ENCODE data around the gene DDAH1.

Gene DDAH1

GRCh38 chr1:85440612-85441011, 24.3 kb downstream of the DDAH1 start:
- DNase-seq (ENCODE audit: low read depth): no peak

- DNase-seq (ENCODE audit: low read depth): no peak
Observed at GRCh38 chr1:85438353-85438752, 26.6 kb downstream of the DDAH1 start.

GRCh38 chr1:85437139-85437538, 27.8 kb downstream of the DDAH1 start:
- DNase-seq (ENCODE audit: low read depth): no peak

GRCh38 chr1:85433096-85433495, 31.9 kb downstream of the DDAH1 start:
- DNase-seq (ENCODE audit: low read depth): no peak

- no peak for DNase-seq (ENCODE audit: low read depth)
Observed at GRCh38 chr1:85428471-85429089, 36.4 kb downstream of the DDAH1 start.

GRCh38 chr1:85427849-85428248, 37.1 kb downstream of the DDAH1 start:
- no peak for DNase-seq (ENCODE audit: low read depth)

GRCh38 chr1:85427331-85427730, 37.6 kb downstream of the DDAH1 start:
- no peak for DNase-seq (ENCODE audit: low read depth)

GRCh38 chr1:85421179-85421578, 43.8 kb downstream of the DDAH1 start:
- DNase-seq (ENCODE audit: low read depth): no peak

- no peak for DNase-seq (ENCODE audit: low read depth)
Observed at GRCh38 chr1:85420199-85420598, 44.8 kb downstream of the DDAH1 start.

GRCh38 chr1:85417876-85418275, 47.1 kb downstream of the DDAH1 start:
- no peak for DNase-seq (ENCODE audit: low read depth)

- no peak for DNase-seq (ENCODE audit: low read depth)
Observed at GRCh38 chr1:85417017-85417416, 47.9 kb downstream of the DDAH1 start.

GRCh38 chr1:85413169-85413568, 51.8 kb downstream of the DDAH1 start:
- no peak for DNase-seq (ENCODE audit: low read depth)

- no peak for DNase-seq (ENCODE audit: low read depth)
Observed at GRCh38 chr1:85411567-85412305, 53.2 kb downstream of the DDAH1 start.

GRCh38 chr1:85409516-85409915, 55.4 kb downstream of the DDAH1 start:
- no peak for DNase-seq (ENCODE audit: low read depth)

GRCh38 chr1:85407746-85408377, 57.1 kb downstream of the DDAH1 start:
- no peak for DNase-seq (ENCODE audit: low read depth)

- peak; percentile 81 for DNase-seq (ENCODE audit: low read depth)
Observed at GRCh38 chr1:85406887-85407533, 57.9 kb downstream of the DDAH1 start.

GRCh38 chr1:85406081-85406480, 58.9 kb downstream of the DDAH1 start:
- DNase-seq (ENCODE audit: low read depth): no peak

- no peak for DNase-seq (ENCODE audit: low read depth)
Observed at GRCh38 chr1:85404408-85404807, 60.6 kb downstream of the DDAH1 start.

GRCh38 chr1:85398391-85399064, 66.4 kb downstream of the DDAH1 start:
- peak; percentile 36 for DNase-seq (ENCODE audit: low read depth)

GRCh38 chr1:85397490-85398032, 67.4 kb downstream of the DDAH1 start:
- no peak for DNase-seq (ENCODE audit: low read depth)

GRCh38 chr1:85396194-85396593, 68.8 kb downstream of the DDAH1 start:
- DNase-seq (ENCODE audit: low read depth): no peak

GRCh38 chr1:85394130-85394529, 70.8 kb downstream of the DDAH1 start:
- DNase-seq (ENCODE audit: low read depth): no peak

Measured in GM04503 (cell line).